PC-3 (cell line): Measurements from ENCODE around the gene ST14. TPM values are rescaled to one million over a fixed set of nuclear protein-coding genes. Genes with fewer than 3 reads are reported as not detected.
"Not testable (repeated sequence)": the region's sequence is repeated elsewhere in the genome, so short reads cannot be mapped to it uniquely, and the experiment has no call there.

Experiments used
- ATAC-seq: fragments of 200-7000 bp; cut with Tn5 transposase; 2 replicates; pipeline ENCODE4 v1.9.1; 2020; ENCODE audit warnings: mild to moderate bottlenecking, moderate library complexity
- BruUV-seq: library from RNA; stranded (reverse); fragments of 400-500 nt; replicated peaks from 2 replicates; lab custom pipeline; 2021; lab: Mats Ljungman, UMichigan
- CTCF ChIA-PET: fragments of 300-600 bp; sonication (Branson Sonifier 250); formaldehyde crosslinking; loops from one replicate; lab custom pipeline; 2022; ENCODE audit warnings: antibody characterized with exemption; lab: Charles Lee
- POLR2A ChIA-PET: fragments of 300-600 bp; sonication (Branson Sonifier 250); formaldehyde crosslinking; loops from one replicate; lab custom pipeline; 2022; ENCODE audit warnings: antibody characterized with exemption; ENCODE audit not compliant: unreplicated experiment; lab: Charles Lee
- DNase-seq: peaks from one replicate; pipeline ENCODE4 v3.0.0-alpha.2; 2015
- H2AFZ ChIP-seq: fragments of 300-600 bp; sonication (generic); 2 replicates; pipeline ENCODE4 v1.6.0; 2016; ENCODE audit warnings: antibody characterized with exemption, low read length
- H3F3A ChIP-seq: fragments of 300-600 bp; sonication (generic); one replicate; pipeline ENCODE4 v1.6.0; 2017; ENCODE audit warnings: antibody characterized with exemption, low read length, control low read depth, mild to moderate bottlenecking; ENCODE audit not compliant: unreplicated experiment
- H3K27ac ChIP-seq: fragments of 300-600 bp; sonication (generic); 2 replicates; pipeline ENCODE4 v1.5.1; 2016; ENCODE audit warnings: mild to moderate bottlenecking, low read length
- H3K27me3 ChIP-seq: fragments of 300-600 bp; sonication (generic); 2 replicates; pipeline ENCODE4 v1.6.1; 2016; ENCODE audit warnings: low read length, mixed read lengths
- H3K36me3 ChIP-seq: fragments of 300-600 bp; sonication (generic); 2 replicates; pipeline ENCODE4 v1.6.1; 2016; ENCODE audit warnings: low read depth, mixed run types, low read length, mixed read lengths
- H3K4me1 ChIP-seq: fragments of 300-600 bp; sonication (generic); 2 replicates; pipeline ENCODE4 v1.5.1; 2016; ENCODE audit warnings: low read length; ENCODE audit not compliant: insufficient read depth
- H3K4me2 ChIP-seq: fragments of 300-600 bp; sonication (generic); 2 replicates; pipeline ENCODE4 v1.6.0; 2016; ENCODE audit warnings: low read length
- H3K4me3 ChIP-seq: fragments of 300-600 bp; sonication (generic); 2 replicates; pipeline ENCODE4 v1.5.1; 2016; ENCODE audit warnings: mild to moderate bottlenecking, low read length, mixed read lengths
- H3K79me2 ChIP-seq: fragments of 300-600 bp; sonication (generic); 2 replicates; pipeline ENCODE4 v1.6.1; 2017; ENCODE audit warnings: low read length, mixed read lengths
- H3K9ac ChIP-seq: fragments of 300-600 bp; sonication (generic); 2 replicates; pipeline ENCODE4 v1.6.0; 2016; ENCODE audit warnings: mild to moderate bottlenecking, low read length
- H3K9me2 ChIP-seq: fragments of 300-600 bp; sonication (generic); replicated peaks from 2 replicates; pipeline ENCODE4 v1.6.1; 2016; ENCODE audit warnings: mixed run types, low read length, mixed read lengths
- H3K9me3 ChIP-seq: fragments of 300-600 bp; sonication (generic); 2 replicates; pipeline ENCODE4 v1.6.1; 2016; ENCODE audit warnings: low read length, mixed read lengths
- H4K20me1 ChIP-seq: fragments of 300-600 bp; sonication (generic); 2 replicates; pipeline ENCODE4 v1.6.1; 2016; ENCODE audit warnings: low read length, mixed read lengths
- EZH2 ChIP-seq: fragments of 300-600 bp; sonication (generic); IDR thresholded peaks from one replicate; pipeline ENCODE4 v1.6.1; 2017; ENCODE audit warnings: antibody characterized with exemption, mild to moderate bottlenecking, low read length; ENCODE audit not compliant: unreplicated experiment
- EZH2phosphoT487 ChIP-seq: fragments of 300-600 bp; sonication (generic); IDR thresholded peaks from 2 replicates; pipeline ENCODE4 v1.6.1; 2018; ENCODE audit warnings: mild to moderate bottlenecking, antibody characterized with exemption, low read length, borderline replicate concordance
- intact Hi-C: fragments of 100-400 bp; cut with micrococcal nuclease; formaldehyde crosslinking; loops from 2 replicates; pipeline ENCODE4 v1.9.0; 2023
- total RNA-seq: library from RNA; depleted of rRNA; stranded (reverse); fragments of >200 nt; gene quantifications from 2 replicates; pipeline ENCODE4 v1.2.3, GENCODE V29; 2014
- TF ChIP-seq, protein P1 (sequence below): fragments of 300-600 bp; sonication (generic); conservative IDR thresholded peaks from 2 replicates; pipeline ENCODE4 v1.5.1; 2017; ENCODE audit warnings: antibody characterized with exemption, low read depth, mild to moderate bottlenecking, low read length

Gene ST14
- total RNA-seq, 1 experiment from 2014 or later: 231 TPM

- ChIA-PET POLR2A (no interaction called here), CTCF (no interaction called here)
- H3K4me1 ChIP-seq: peaks cover 9% of the 10 kb centered on the region; the same call in 1 of the 2 replicates
- no peak overlapping the region for H3K4me2 ChIP-seq
- no peak overlapping the region for H2AFZ ChIP-seq
- BruUV-seq: no TSS peak
- H4K20me1 ChIP-seq: no peaks in the 10 kb centered on the region
- H3K9me3 ChIP-seq: no peaks in the 10 kb centered on the region
- no peak for DNase-seq
- ATAC-seq: no peak
- intact Hi-C loops: no loop called here
- H3K9ac ChIP-seq: no peak overlapping the region
- no peak overlapping the region for H3K27ac ChIP-seq
- H3K36me3 ChIP-seq: no peaks in the 10 kb centered on the region
- no peak for TF ChIP-seq EZH2phosphoT487
- no peak for TF ChIP-seq EZH2
- TF ChIP-seq, protein P1, sequence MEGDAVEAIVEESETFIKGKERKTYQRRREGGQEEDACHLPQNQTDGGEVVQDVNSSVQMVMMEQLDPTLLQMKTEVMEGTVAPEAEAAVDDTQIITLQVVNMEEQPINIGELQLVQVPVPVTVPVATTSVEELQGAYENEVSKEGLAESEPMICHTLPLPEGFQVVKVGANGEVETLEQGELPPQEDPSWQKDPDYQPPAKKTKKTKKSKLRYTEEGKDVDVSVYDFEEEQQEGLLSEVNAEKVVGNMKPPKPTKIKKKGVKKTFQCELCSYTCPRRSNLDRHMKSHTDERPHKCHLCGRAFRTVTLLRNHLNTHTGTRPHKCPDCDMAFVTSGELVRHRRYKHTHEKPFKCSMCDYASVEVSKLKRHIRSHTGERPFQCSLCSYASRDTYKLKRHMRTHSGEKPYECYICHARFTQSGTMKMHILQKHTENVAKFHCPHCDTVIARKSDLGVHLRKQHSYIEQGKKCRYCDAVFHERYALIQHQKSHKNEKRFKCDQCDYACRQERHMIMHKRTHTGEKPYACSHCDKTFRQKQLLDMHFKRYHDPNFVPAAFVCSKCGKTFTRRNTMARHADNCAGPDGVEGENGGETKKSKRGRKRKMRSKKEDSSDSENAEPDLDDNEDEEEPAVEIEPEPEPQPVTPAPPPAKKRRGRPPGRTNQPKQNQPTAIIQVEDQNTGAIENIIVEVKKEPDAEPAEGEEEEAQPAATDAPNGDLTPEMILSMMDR: no peak
- no peaks in the 10 kb centered on the region for H3K9me2 ChIP-seq
- H3K4me3 ChIP-seq: no peak overlapping the region
- H3F3A ChIP-seq: no peaks in the 10 kb centered on the region
- H3K27me3 ChIP-seq: no peaks in the 10 kb centered on the region
- no peaks in the 10 kb centered on the region for H3K79me2 ChIP-seq
These were observed 84.2 kb downstream of the ST14 start for GRCh38 chr11:130243816-130244215.

- peaks cover 9% of the 10 kb centered on the region; the same call in 1 of the 2 replicates for H3K4me1 ChIP-seq
- H3K4me3 ChIP-seq: no peak overlapping the region
- ChIA-PET POLR2A (no interaction called here), CTCF (no interaction called here)
- H3K27me3 ChIP-seq: no peaks in the 10 kb centered on the region
- intact Hi-C loops: no loop called here
- H3K79me2 ChIP-seq: no peaks in the 10 kb centered on the region; the same call in 1 of the 2 replicates
- no peaks in the 10 kb centered on the region for H3K36me3 ChIP-seq
- H3K9me2 ChIP-seq: no peaks in the 10 kb centered on the region
- no peak overlapping the region for H2AFZ ChIP-seq
- ATAC-seq (no peak), DNase-seq (no peak)
- H4K20me1 ChIP-seq: no peaks in the 10 kb centered on the region
- H3K9me3 ChIP-seq: no peaks in the 10 kb centered on the region
- H3K27ac ChIP-seq: no peak overlapping the region
- BruUV-seq: no TSS peak
- no peak overlapping the region for H3K4me2 ChIP-seq
- no peak overlapping the region for H3K9ac ChIP-seq
- H3F3A ChIP-seq: no peaks in the 10 kb centered on the region
- TF ChIP-seq EZH2phosphoT487: no peak
- TF ChIP-seq, protein P1: no peak
- TF ChIP-seq EZH2: no peak
These were observed 85.3 kb downstream of the ST14 start for GRCh38 chr11:130244848-130245247.

GRCh38 chr11:130245375-130245774 lies 85.8 kb downstream of the ST14 start:
- H2AFZ ChIP-seq, H4K20me1 ChIP-seq, CTCF ChIA-PET, H3K4me2 ChIP-seq, H3F3A ChIP-seq, H3K27ac ChIP-seq, H3K9me2 ChIP-seq, H3K4me1 ChIP-seq, H3K27me3 ChIP-seq, BruUV-seq, ATAC-seq, H3K9me3 ChIP-seq, DNase-seq, POLR2A ChIA-PET, H3K9ac ChIP-seq, H3K4me3 ChIP-seq, H3K79me2 ChIP-seq, intact Hi-C loops, H3K36me3 ChIP-seq: not testable (repeated sequence)
